GM12878 (cell line): ENCODE measurements around the gene LAIR1. TPM values are rescaled to one million over a fixed set of nuclear protein-coding genes. Genes with fewer than 3 reads are reported as not detected.

ENCODE experiments used
- ATF7 ChIP-seq: fragments of 450-650 bp; IDR thresholded peaks from 2 replicates; pipeline ENCODE4 v1.6.1; 2016; ENCODE audit warnings: low read depth, mild to moderate bottlenecking
- BCL11A ChIP-seq: IDR thresholded peaks from 2 replicates; pipeline ENCODE4 v1.6.1; 2011; ENCODE audit warnings: low read depth, low read length
- CBFB ChIP-seq: IDR thresholded peaks from 2 replicates; pipeline ENCODE4 v1.6.1; 2016; ENCODE audit warnings: antibody characterized with exemption, low read depth
- CREM ChIP-seq: IDR thresholded peaks from 2 replicates; pipeline ENCODE4 v1.6.1; 2014; ENCODE audit warnings: antibody characterized with exemption, low read depth
- DPF2 ChIP-seq: fragments of 450-650 bp; IDR thresholded peaks from 2 replicates; pipeline ENCODE4 v1.6.1; 2017; ENCODE audit warnings: mild to moderate bottlenecking
- ETV6 ChIP-seq, 2 experiments: fragments of 450-650 bp in 1 of 2; IDR thresholded peaks in 1 of 2; conservative IDR thresholded peaks in 1 of 2; 2 replicates each; pipeline ENCODE4 v1.6.1; 2014; ENCODE audit warnings: antibody characterized with exemption in 1 of 2, borderline replicate concordance in 1 of 2, low read depth in 1 of 2, mild to moderate bottlenecking in 1 of 2, moderate library complexity in 1 of 2
- GATAD2B ChIP-seq: fragments of 450-650 bp; conservative IDR thresholded peaks from 2 replicates; pipeline ENCODE4 v1.6.1; 2017; ENCODE audit warnings: low read depth, mild to moderate bottlenecking, moderate library complexity
- IKZF1 ChIP-seq: fragments of 450-650 bp; conservative IDR thresholded peaks from 2 replicates; pipeline ENCODE4 v1.6.1; 2017; ENCODE audit warnings: antibody characterized with exemption, mild to moderate bottlenecking
- IRF5 ChIP-seq: fragments of 450-650 bp; IDR thresholded peaks from 2 replicates; pipeline ENCODE4 v1.6.1; 2017; ENCODE audit warnings: borderline replicate concordance
- MEF2A ChIP-seq: IDR thresholded peaks from 2 replicates; pipeline ENCODE4 v1.6.1; 2011; ENCODE audit warnings: low read depth, mild to moderate bottlenecking, low read length, moderate library complexity; ENCODE audit not compliant: insufficient read depth
- MEF2B ChIP-seq: fragments of 450-650 bp; IDR thresholded peaks from 2 replicates; pipeline ENCODE4 v1.6.1; 2018; ENCODE audit warnings: mild to moderate bottlenecking, moderate library complexity; ENCODE audit not compliant: partially characterized antibody, poor library complexity, severe bottlenecking
- MTA2 ChIP-seq: fragments of 450-650 bp; IDR thresholded peaks from 2 replicates; pipeline ENCODE4 v1.6.1; 2016; ENCODE audit warnings: low read depth, mild to moderate bottlenecking, moderate library complexity
- NFIC ChIP-seq: IDR thresholded peaks from 2 replicates; pipeline ENCODE4 v1.6.1; 2012; ENCODE audit warnings: low read depth, mild to moderate bottlenecking, inconsistent platforms, low read length, moderate library complexity
- RFX5 ChIP-seq: IDR thresholded peaks from 2 replicates; pipeline ENCODE4 v1.6.1; 2011; ENCODE audit warnings: low read depth, low read length, improper control_type of control experiment
- SIN3A ChIP-seq: IDR thresholded peaks from 2 replicates; pipeline ENCODE4 v1.6.1; 2012; ENCODE audit warnings: low read depth, low read length, improper control_type of control experiment
- SMC3 ChIP-seq: IDR thresholded peaks from 2 replicates; pipeline ENCODE4 v1.6.1; 2011; ENCODE audit warnings: low read length, improper control_type of control experiment, borderline replicate concordance
- YY1 ChIP-seq: IDR thresholded peaks from 2 replicates; pipeline ENCODE4 v1.6.1; 2011; ENCODE audit warnings: low read depth, mild to moderate bottlenecking, low read length
- polyA plus RNA-seq, 11 experiments: library from polyadenylated mRNA; depleted of rRNA in 4 of 11; unstranded in 6 of 11; stranded (reverse) in 5 of 11; fragments of >200 nt; fragmentation: Nextera tagmentation in 4 of 11; fragmentation: Illumina TruSeq in 1 of 11; extraction: Ambion mirVana in 4 of 11; extraction: Trizol in 1 of 11; gene quantifications; 1 replicate in 1 of 11; 2 replicates in 10 of 11; pipeline versions ENCODE4 v1.2.1 to v1.2.3, GENCODE V29; 2011 to 2016; ENCODE audit warnings: inconsistent platforms in 2 of 11, missing spikeins in 2 of 11, low read depth in 1 of 11
- total RNA-seq, 4 experiments: library from RNA; depleted of rRNA in 3 of 4; stranded (reverse); fragments of >200 nt in 3 of 4; fragmentation: Illumina TruSeq in 1 of 4; extraction: Trizol in 1 of 4; gene quantifications; 2 replicates each; pipeline versions ENCODE4 v1.2.1 to v1.2.3, GENCODE V29; 2013 to 2021
- TF ChIP-seq, protein P1 (sequence below): IDR thresholded peaks from 2 replicates; pipeline ENCODE4 v1.6.1; 2011; ENCODE audit warnings: low read depth, mild to moderate bottlenecking, low read length, moderate library complexity, borderline replicate concordance; ENCODE audit errors: extremely low read depth
- TF ChIP-seq, protein P2 (sequence below): IDR thresholded peaks from 2 replicates; pipeline ENCODE4 v1.6.1; 2011; ENCODE audit warnings: borderline replicate concordance, low read depth, mild to moderate bottlenecking, moderate library complexity, low read length; ENCODE audit not compliant: insufficient read depth, poor library complexity, severe bottlenecking
- TF ChIP-seq, protein P3 (sequence below): fragments of 450-650 bp; IDR thresholded peaks from 2 replicates; pipeline ENCODE4 v1.6.1; 2017; ENCODE audit warnings: mild to moderate bottlenecking, moderate library complexity
- TF ChIP-seq, protein P4 (sequence below): IDR thresholded peaks from 2 replicates; pipeline ENCODE4 v1.6.1; 2011; ENCODE audit warnings: borderline replicate concordance, low read depth, mild to moderate bottlenecking, moderate library complexity, mixed read lengths, low read length; ENCODE audit not compliant: insufficient read depth; ENCODE audit errors: extremely low read length

The LAIR1 gene
- total and polyA plus RNA-seq, 10 of the 15 experiments (the other 5 are each of a cell fraction or from before 2014, with no cell fraction given), result 8.6 to 58.2 (median 35.3) TPM

- peak; percentile 76 for TF ChIP-seq ATF7
- TF ChIP-seq MEF2A, result peak; percentile 81; the same call in 1 of the 2 replicates
- TF ChIP-seq NFIC, result peak; percentile 84; the same call in 1 of the 2 replicates
- TF ChIP-seq, protein P1, sequence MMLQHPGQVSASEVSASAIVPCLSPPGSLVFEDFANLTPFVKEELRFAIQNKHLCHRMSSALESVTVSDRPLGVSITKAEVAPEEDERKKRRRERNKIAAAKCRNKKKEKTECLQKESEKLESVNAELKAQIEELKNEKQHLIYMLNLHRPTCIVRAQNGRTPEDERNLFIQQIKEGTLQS, result no peak
- no peak for TF ChIP-seq SIN3A
- TF ChIP-seq, protein P2, sequence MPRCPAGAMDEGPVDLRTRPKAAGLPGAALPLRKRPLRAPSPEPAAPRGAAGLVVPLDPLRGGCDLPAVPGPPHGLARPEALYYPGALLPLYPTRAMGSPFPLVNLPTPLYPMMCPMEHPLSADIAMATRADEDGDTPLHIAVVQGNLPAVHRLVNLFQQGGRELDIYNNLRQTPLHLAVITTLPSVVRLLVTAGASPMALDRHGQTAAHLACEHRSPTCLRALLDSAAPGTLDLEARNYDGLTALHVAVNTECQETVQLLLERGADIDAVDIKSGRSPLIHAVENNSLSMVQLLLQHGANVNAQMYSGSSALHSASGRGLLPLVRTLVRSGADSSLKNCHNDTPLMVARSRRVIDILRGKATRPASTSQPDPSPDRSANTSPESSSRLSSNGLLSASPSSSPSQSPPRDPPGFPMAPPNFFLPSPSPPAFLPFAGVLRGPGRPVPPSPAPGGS, result peak; percentile 45
- peak; percentile 37; the same call in 1 of the 2 replicates for TF ChIP-seq CBFB
- no peak; the same call in 1 of the 2 replicates for TF ChIP-seq GATAD2B
- TF ChIP-seq BCL11A, result no peak
- 0 out of 2 replicates have a peak, but pooled peaks have one; percentile 29 for TF ChIP-seq MTA2
- TF ChIP-seq CREM, result 0 out of 2 replicates have a peak, but pooled peaks have one; percentile 55
- no peak for TF ChIP-seq DPF2
- TF ChIP-seq ETV6 (conservative IDR thresholded peaks at IDR 0.05 in 1 of 2, IDR thresholded peaks at IDR 0.05 in 1 of 2; ENCODE audit: borderline replicate concordance in 1 of 2, low read depth in 1 of 2), result peak in 1 of 2 experiments; percentile 74; a peak in 1 of 4 replicates
- peak; percentile 62 for TF ChIP-seq MEF2B
- TF ChIP-seq RFX5, result no peak
- TF ChIP-seq, protein P3, sequence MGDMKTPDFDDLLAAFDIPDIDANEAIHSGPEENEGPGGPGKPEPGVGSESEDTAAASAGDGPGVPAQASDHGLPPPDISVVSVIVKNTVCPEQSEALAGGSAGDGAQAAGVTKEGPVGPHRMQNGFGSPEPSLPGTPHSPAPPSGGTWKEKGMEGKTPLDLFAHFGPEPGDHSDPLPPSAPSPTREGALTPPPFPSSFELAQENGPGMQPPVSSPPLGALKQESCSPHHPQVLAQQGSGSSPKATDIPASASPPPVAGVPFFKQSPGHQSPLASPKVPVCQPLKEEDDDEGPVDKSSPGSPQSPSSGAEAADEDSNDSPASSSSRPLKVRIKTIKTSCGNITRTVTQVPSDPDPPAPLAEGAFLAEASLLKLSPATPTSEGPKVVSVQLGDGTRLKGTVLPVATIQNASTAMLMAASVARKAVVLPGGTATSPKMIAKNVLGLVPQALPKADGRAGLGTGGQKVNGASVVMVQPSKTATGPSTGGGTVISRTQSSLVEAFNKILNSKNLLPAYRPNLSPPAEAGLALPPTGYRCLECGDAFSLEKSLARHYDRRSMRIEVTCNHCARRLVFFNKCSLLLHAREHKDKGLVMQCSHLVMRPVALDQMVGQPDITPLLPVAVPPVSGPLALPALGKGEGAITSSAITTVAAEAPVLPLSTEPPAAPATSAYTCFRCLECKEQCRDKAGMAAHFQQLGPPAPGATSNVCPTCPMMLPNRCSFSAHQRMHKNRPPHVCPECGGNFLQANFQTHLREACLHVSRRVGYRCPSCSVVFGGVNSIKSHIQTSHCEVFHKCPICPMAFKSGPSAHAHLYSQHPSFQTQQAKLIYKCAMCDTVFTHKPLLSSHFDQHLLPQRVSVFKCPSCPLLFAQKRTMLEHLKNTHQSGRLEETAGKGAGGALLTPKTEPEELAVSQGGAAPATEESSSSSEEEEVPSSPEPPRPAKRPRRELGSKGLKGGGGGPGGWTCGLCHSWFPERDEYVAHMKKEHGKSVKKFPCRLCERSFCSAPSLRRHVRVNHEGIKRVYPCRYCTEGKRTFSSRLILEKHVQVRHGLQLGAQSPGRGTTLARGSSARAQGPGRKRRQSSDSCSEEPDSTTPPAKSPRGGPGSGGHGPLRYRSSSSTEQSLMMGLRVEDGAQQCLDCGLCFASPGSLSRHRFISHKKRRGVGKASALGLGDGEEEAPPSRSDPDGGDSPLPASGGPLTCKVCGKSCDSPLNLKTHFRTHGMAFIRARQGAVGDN, result peak; percentile 70; the same call in 1 of the 2 replicates
- TF ChIP-seq IKZF1, result peak; percentile 73
- TF ChIP-seq SMC3, result no peak
- TF ChIP-seq YY1, result peak; percentile 85
- no peak for TF ChIP-seq IRF5
- TF ChIP-seq, protein P4, sequence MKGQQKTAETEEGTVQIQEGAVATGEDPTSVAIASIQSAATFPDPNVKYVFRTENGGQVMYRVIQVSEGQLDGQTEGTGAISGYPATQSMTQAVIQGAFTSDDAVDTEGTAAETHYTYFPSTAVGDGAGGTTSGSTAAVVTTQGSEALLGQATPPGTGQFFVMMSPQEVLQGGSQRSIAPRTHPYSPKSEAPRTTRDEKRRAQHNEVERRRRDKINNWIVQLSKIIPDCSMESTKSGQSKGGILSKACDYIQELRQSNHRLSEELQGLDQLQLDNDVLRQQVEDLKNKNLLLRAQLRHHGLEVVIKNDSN, result no peak
These were observed 9.3 kb upstream of the LAIR1 start (continued) for GRCh38 chr19:54373781-54374631.
